Right lobe of liver (tissue), 4 donors: ENCODE data around the gene CTCFL.

ENCODE experiments used
- CTCF ChIP-seq, 4 donors: fragments of 200-600 bp in 3 of 4; fragments of 450-650 bp in 1 of 4; IDR thresholded peaks; one replicate each; pipeline versions ENCODE4 v1.5.1 to v1.8.0; 2016 to 2022; ENCODE audit warnings: antibody characterized with exemption in 4 of 4, mild to moderate bottlenecking in 2 of 4
- POLR2A ChIP-seq: fragments of 450-650 bp; IDR thresholded peaks from one replicate; pipeline ENCODE4 v1.6.1; 2017; ENCODE audit warnings: antibody characterized with exemption, mild to moderate bottlenecking
- donor health status: DM: no; HTN: no; CAD: no.
- donor health status: DM: no; HTN: no; CAD: no.
- donor health status: DM: no; HTN: yes; CAD: no.

GRCh38 chr20:57476084-57476526 is 48.8 kb downstream of the CTCFL start:
- TF ChIP-seq CTCF (IDR thresholded peaks at IDR 0.05) (no peak), POLR2A (no peak)
